H1 (cell line): ENCODE measurements around the gene ETV1. TPM values are rescaled to one million over a fixed set of nuclear protein-coding genes. Genes with fewer than 3 reads are reported as not detected.

Experiments
- CTCF ChIA-PET: fragments of 300-600 bp; sonication (Branson Sonifier 250); formaldehyde crosslinking; loops from one replicate; lab custom pipeline; 2021; ENCODE audit not compliant: partially characterized antibody; lab: Charles Lee
- POLR2A ChIA-PET: fragments of 300-600 bp; sonication (Branson Sonifier 250); formaldehyde crosslinking; loops from one replicate; lab custom pipeline; 2021; ENCODE audit warnings: inconsistent platforms; ENCODE audit not compliant: partially characterized antibody; lab: Charles Lee
- DNase-seq, 2 experiments: peaks; one replicate each; pipeline versions ENCODE4 v3.0.0 to v3.0.0-alpha.2; 2010 to 2022; ENCODE audit warnings: low spot score in 2 of 2, low read depth in 1 of 2, mixed read lengths in 1 of 2
- FAIRE-seq: peaks from 2 replicates; lab custom pipeline; 2011; peaks lifted over from hg19 to GRCh38; lab: Jason Lieb, UNC
- H2AFZ ChIP-seq: 2 replicates; pipeline ENCODE4 v1.8.1; 2012; ENCODE audit warnings: low read length, inconsistent platforms
- H2AK5ac ChIP-seq: 2 replicates; pipeline ENCODE4 v1.6.1; 2013; ENCODE audit warnings: low read depth, low read length
- H2BK120ac ChIP-seq: replicated peaks from 2 replicates; pipeline ENCODE3; 2013; ENCODE audit warnings: low read depth, low read length, inconsistent platforms
- H2BK12ac ChIP-seq: 2 replicates; pipeline ENCODE4 v1.6.1; 2013; ENCODE audit warnings: low read depth, low read length
- H2BK15ac ChIP-seq: 2 replicates; pipeline ENCODE4 v1.6.1; 2013; ENCODE audit warnings: low read length
- H2BK20ac ChIP-seq: 2 replicates; pipeline ENCODE4 v1.6.1; 2013; ENCODE audit warnings: low read length
- H2BK5ac ChIP-seq: 2 replicates; pipeline ENCODE4 v1.6.1; 2013; ENCODE audit warnings: low read depth, low read length
- H3K14ac ChIP-seq: 2 replicates; pipeline ENCODE4 v1.6.1; 2013; ENCODE audit warnings: inconsistent platforms; ENCODE audit not compliant: insufficient read length
- H3K18ac ChIP-seq: 2 replicates; pipeline ENCODE4 v1.6.1; 2013; ENCODE audit warnings: low read length; ENCODE audit errors: extremely low read depth
- H3K23ac ChIP-seq: 2 replicates; pipeline ENCODE4 v1.6.1; 2013; ENCODE audit warnings: inconsistent platforms; ENCODE audit not compliant: insufficient read length
- H3K23me2 ChIP-seq: 2 replicates; pipeline ENCODE4 v1.6.1; 2013; ENCODE audit warnings: low read depth, low read length
- H3K27ac ChIP-seq: 2 replicates; pipeline ENCODE4 v1.6.1; 2011; ENCODE audit warnings: low read depth, low read length, inconsistent platforms
- H3K27me3 ChIP-seq, 4 experiments: replicated peaks in 1 of 4; 1 replicate in 1 of 4; 2 replicates in 3 of 4; pipeline versions ENCODE4 v1.6.1 to v1.8.1; 2011 to 2013; ENCODE audit warnings: low read length in 3 of 4, mild to moderate bottlenecking in 3 of 4, inconsistent platforms in 2 of 4, mixed read lengths in 2 of 4, moderate library complexity in 1 of 4; ENCODE audit not compliant: control insufficient read depth in 3 of 4, insufficient read depth in 3 of 4; ENCODE audit errors: extremely low read depth in 1 of 4
- H3K36me3 ChIP-seq, 4 experiments: 2 replicates each; pipeline versions ENCODE4 v1.6.1 to v1.8.1; 2011 to 2013; ENCODE audit warnings: mild to moderate bottlenecking in 4 of 4, low read length in 3 of 4, moderate library complexity in 2 of 4, control low read depth in 1 of 4, inconsistent platforms in 1 of 4; ENCODE audit not compliant: insufficient read depth in 4 of 4, control insufficient read depth in 2 of 4
- H3K4ac ChIP-seq: replicated peaks from 2 replicates; pipeline ENCODE3; 2013; ENCODE audit warnings: low read length, low read depth, mixed read lengths, inconsistent platforms; ENCODE audit not compliant: insufficient read length
- H3K4me1 ChIP-seq, 4 experiments: replicated peaks in 1 of 4; 1 replicate in 1 of 4; 2 replicates in 3 of 4; pipeline versions ENCODE4 v1.6.1 to v1.8.1; 2011 to 2013; ENCODE audit warnings: low read length in 3 of 4, inconsistent platforms in 2 of 4, mixed read lengths in 1 of 4; ENCODE audit not compliant: insufficient read depth in 4 of 4, control insufficient read depth in 3 of 4
- H3K4me2 ChIP-seq, 2 experiments: 2 replicates each; pipeline versions ENCODE4 v1.6.1 to v1.8.1; 2011 to 2013; ENCODE audit warnings: low read depth in 2 of 2, low read length in 2 of 2, control low read depth in 1 of 2, inconsistent platforms in 1 of 2, mild to moderate bottlenecking in 1 of 2; ENCODE audit not compliant: insufficient read depth in 1 of 2
- H3K4me3 ChIP-seq, 4 experiments: fragments of 200-600, 300-600 bp in 1 of 4; sonication (generic), shearing (Covaris generic), sonication (Bioruptor Twin) in 1 of 4; 2 replicates each; pipeline versions ENCODE4 v1.5.1 to v1.8.1; 2011 to 2016; ENCODE audit warnings: low read length in 4 of 4, low read depth in 3 of 4, control low read depth in 2 of 4, inconsistent platforms in 2 of 4, mild to moderate bottlenecking in 2 of 4, mixed read lengths in 1 of 4, moderate library complexity in 1 of 4; ENCODE audit not compliant: insufficient read depth in 2 of 4; ENCODE audit errors: extremely low read depth in 1 of 4
- H3K56ac ChIP-seq: replicated peaks from 2 replicates; pipeline ENCODE3; 2013; ENCODE audit warnings: low read depth, mild to moderate bottlenecking, mixed read lengths, low read length, inconsistent platforms; ENCODE audit not compliant: insufficient read length
- H3K79me1 ChIP-seq: 2 replicates; pipeline ENCODE4 v1.6.1; 2013; ENCODE audit warnings: low read depth, low read length, control low read depth
- H3K79me2 ChIP-seq, 2 experiments: 2 replicates each; pipeline versions ENCODE4 v1.6.1 to v1.8.1; 2012 to 2013; ENCODE audit warnings: low read length in 2 of 2, mild to moderate bottlenecking in 2 of 2, inconsistent platforms in 1 of 2; ENCODE audit not compliant: insufficient read depth in 2 of 2, control insufficient read depth in 1 of 2
- H3K9ac ChIP-seq, 4 experiments: replicated peaks in 1 of 4; 1 replicate in 1 of 4; 2 replicates in 3 of 4; pipeline versions ENCODE4 v1.6.1 to v1.8.1; 2011 to 2013; ENCODE audit warnings: low read depth in 3 of 4, low read length in 3 of 4, control low read depth in 2 of 4, mild to moderate bottlenecking in 2 of 4, moderate library complexity in 2 of 4, inconsistent platforms in 1 of 4; ENCODE audit errors: extremely low read depth in 1 of 4
- H3K9me3 ChIP-seq, 2 experiments: 2 replicates each; pipeline versions ENCODE4 v1.6.1 to v1.8.1; 2012 to 2013; ENCODE audit warnings: mild to moderate bottlenecking in 2 of 2, moderate library complexity in 2 of 2, control low read depth in 1 of 2, inconsistent platforms in 1 of 2, low read depth in 1 of 2, low read length in 1 of 2, mixed read lengths in 1 of 2; ENCODE audit not compliant: insufficient read depth in 2 of 2
- H4K20me1 ChIP-seq, 2 experiments: replicated peaks in 1 of 2; 2 replicates each; pipeline versions ENCODE3 to v1.8.1; 2011 to 2013; ENCODE audit warnings: inconsistent platforms in 2 of 2, low read length in 2 of 2, mild to moderate bottlenecking in 1 of 2; ENCODE audit not compliant: insufficient read depth in 2 of 2, control insufficient read depth in 1 of 2
- H4K5ac ChIP-seq: 2 replicates; pipeline ENCODE4 v1.6.1; 2013; ENCODE audit warnings: low read length, low read depth, mixed read lengths, inconsistent platforms; ENCODE audit not compliant: insufficient read length
- H4K8ac ChIP-seq: 2 replicates; pipeline ENCODE4 v1.8.0; 2013; ENCODE audit warnings: mild to moderate bottlenecking, moderate library complexity, low read length, inconsistent platforms; ENCODE audit not compliant: insufficient read depth; ENCODE audit errors: extremely low read depth
- H4K91ac ChIP-seq: replicated peaks from 2 replicates; pipeline ENCODE3; 2013; ENCODE audit warnings: low read length, mixed read lengths, inconsistent platforms; ENCODE audit not compliant: insufficient read length
- CBX8 ChIP-seq: fragments of 300-800, 300-1000 bp; sonication (generic); IDR thresholded peaks from 2 replicates; pipeline ENCODE4 v1.7.1; 2016; ENCODE audit warnings: low read depth, low read length, borderline replicate concordance
- FOSL1 ChIP-seq: IDR thresholded peaks from 2 replicates; pipeline ENCODE4 v1.6.1; 2011; ENCODE audit warnings: mild to moderate bottlenecking, low read depth, low read length, moderate library complexity; ENCODE audit not compliant: insufficient read depth
- NRF1 ChIP-seq: IDR thresholded peaks from 2 replicates; pipeline ENCODE4 v1.6.1; 2011; ENCODE audit warnings: mild to moderate bottlenecking, low read depth, low read length, improper control_type of control experiment
- PHF8 ChIP-seq: fragments of 200-600 bp; sonication (generic); conservative IDR thresholded peaks from 2 replicates; pipeline ENCODE4 v1.7.1; 2012; ENCODE audit warnings: low read depth, mild to moderate bottlenecking, inconsistent platforms, low read length, moderate library complexity
- POLR2AphosphoS5 ChIP-seq: IDR thresholded peaks from 2 replicates; pipeline ENCODE4 v1.6.1; 2011; ENCODE audit warnings: low read depth, low read length
- RBBP5 ChIP-seq: IDR thresholded peaks from 2 replicates; pipeline ENCODE4 v1.7.1; 2012; ENCODE audit warnings: low read depth, mild to moderate bottlenecking, inconsistent platforms, low read length, moderate library complexity, borderline replicate concordance
- RFX5 ChIP-seq: IDR thresholded peaks from 2 replicates; pipeline ENCODE4 v1.6.1; 2011; ENCODE audit warnings: low read depth, low read length, improper control_type of control experiment, borderline replicate concordance
- RXRA ChIP-seq: IDR thresholded peaks from 2 replicates; pipeline ENCODE4 v1.6.1; 2011; ENCODE audit warnings: low read depth, mild to moderate bottlenecking, low read length, moderate library complexity; ENCODE audit not compliant: insufficient read depth
- SIN3A ChIP-seq, 2 experiments: IDR thresholded peaks in 1 of 2; conservative IDR thresholded peaks in 1 of 2; 2 replicates each; pipeline ENCODE4 v1.6.1; 2011 to 2012; ENCODE audit warnings: low read length in 2 of 2, improper control_type of control experiment in 1 of 2, low read depth in 1 of 2, mild to moderate bottlenecking in 1 of 2
- SIRT6 ChIP-seq: IDR thresholded peaks from one replicate; pipeline ENCODE4 v1.7.1; 2012; ENCODE audit warnings: low read length, inconsistent platforms
- SRF ChIP-seq: IDR thresholded peaks from 2 replicates; pipeline ENCODE4 v1.6.1; 2011; ENCODE audit warnings: mild to moderate bottlenecking, low read depth, low read length, moderate library complexity
- TAF1 ChIP-seq: IDR thresholded peaks from 2 replicates; pipeline ENCODE4 v1.6.1; 2011; ENCODE audit warnings: mild to moderate bottlenecking, low read depth, low read length
- YY1 ChIP-seq: IDR thresholded peaks from 2 replicates; pipeline ENCODE4 v1.6.1; 2011; ENCODE audit warnings: low read depth, mild to moderate bottlenecking, low read length
- WGBS, 2 experiments: shearing (Covaris generic) in 1 of 2; methylation state at CpG; one replicate each; pipeline versions ENCODE4 v1.1.6 to v1.1.7; 2013 to 2015; ENCODE audit warnings: low lambda C conversion rate in 2 of 2, mixed read lengths in 2 of 2, inconsistent platforms in 1 of 2, low coverage in 1 of 2, missing lambda C conversion rate in 1 of 2; ENCODE audit not compliant: insufficient replicate concordance in 2 of 2, insufficient coverage in 1 of 2, insufficient read length in 1 of 2; ENCODE audit errors: extremely low coverage in 1 of 2, missing lambda C conversion rate in 1 of 2; 5-methylcytosine and 5-hydroxymethylcytosine counted together
- polyA plus RNA-seq, 7 experiments: library from polyadenylated mRNA; depleted of rRNA in 3 of 7; stranded (reverse) in 5 of 7; unstranded in 2 of 7; fragments of >200 nt in 5 of 7; fragments of 200-250 nt in 2 of 7; gene quantifications; 1 replicate in 5 of 7; 2 replicates in 1 of 7; 4 replicates in 1 of 7; pipeline versions ENCODE4 v1.2.1 to v1.2.3, GENCODE V29; 2011 to 2013; ENCODE audit warnings: missing spikeins in 2 of 7, mixed read lengths in 2 of 7
- total RNA-seq: library from RNA; stranded (reverse); fragmentation: NEBNext Ultra II Directional; extraction: Animal tissue kit (Norgen Biotek cat#: 25700); gene quantifications from 2 replicates; pipeline ENCODE4 v1.2.1, GENCODE V29; 2021
- TF ChIP-seq, protein P1 (sequence below): IDR thresholded peaks from 2 replicates; pipeline ENCODE4 v1.6.1; 2011; ENCODE audit warnings: low read depth, mild to moderate bottlenecking, low read length; ENCODE audit not compliant: insufficient read depth

ETV1 gene
- total and polyA plus RNA-seq, 2 of the 8 experiments (the other 6 are each of a cell fraction or from before 2014, with no cell fraction given): 58.3 to 91.2 TPM

DNA sequence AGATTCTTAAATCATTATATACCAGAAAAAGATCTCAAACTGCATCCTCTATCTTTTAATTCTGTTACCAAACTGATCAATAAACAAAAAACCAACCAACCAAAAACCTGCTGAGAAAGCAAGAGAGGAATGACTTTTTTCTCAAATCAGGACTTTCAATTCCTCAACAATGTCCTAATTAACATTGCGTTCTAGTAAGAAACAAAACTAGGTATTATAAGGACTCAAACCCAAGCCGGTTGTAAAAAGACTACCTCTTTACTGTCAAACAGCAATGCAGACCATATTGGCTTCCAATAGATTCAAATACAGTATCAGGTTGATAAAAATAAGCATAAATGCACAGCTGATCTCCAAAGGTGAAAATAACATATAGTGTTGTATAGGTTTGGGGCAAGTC lies 57.3 kb downstream of the ETV1 start:
- ChIA-PET CTCF (interaction anchor here (0.9 kb wide), 1 partner anchor 8 kb away, joined by 4 read pairs; no protein-coding TSS in a partner anchor), POLR2A (no interaction called here)
- H4K8ac ChIP-seq: no peak overlapping the region
- no peaks in the 10 kb centered on the region for H3K79me2 ChIP-seq
- no peak overlapping the region for H4K5ac ChIP-seq
- H3K4me3 ChIP-seq: no peak overlapping the region
- H3K9ac ChIP-seq: no peak overlapping the region
- H3K27ac ChIP-seq: no peak overlapping the region
- H3K9me3 ChIP-seq: no peaks in the 10 kb centered on the region
- no peak overlapping the region for H2BK120ac ChIP-seq
- H4K91ac ChIP-seq: no peak overlapping the region
- H3K23me2 ChIP-seq: no peaks in the 10 kb centered on the region
- H3K4ac ChIP-seq: no peak overlapping the region
- no peak overlapping the region for H3K18ac ChIP-seq
- no peak overlapping the region for H3K14ac ChIP-seq
- DNase-seq (no peak), FAIRE-seq (no peak)
- peaks cover 4 to 30% (median 18%) of the 10 kb centered on the region in 4 experiments; a peak in 6 of 8 replicates for H3K36me3 ChIP-seq
- no peak overlapping the region for H2BK15ac ChIP-seq
- no peak overlapping the region for H3K56ac ChIP-seq
- WGBS, 2 experiments: 87% methylated on average over 2 of the region's 2 CpGs; no CpG with 5 or more reads in 1 of the 2 experiments
- H2AK5ac ChIP-seq: no peak overlapping the region
- H2BK5ac ChIP-seq: no peak overlapping the region
- H3K79me1 ChIP-seq: no peaks in the 10 kb centered on the region
- no peaks in the 10 kb centered on the region for H3K27me3 ChIP-seq
- H3K23ac ChIP-seq: no peak overlapping the region
- H4K20me1 ChIP-seq: no peaks in the 10 kb centered on the region
- H2AFZ ChIP-seq: no peak overlapping the region
- no peak overlapping the region for H3K4me2 ChIP-seq
- H2BK20ac ChIP-seq: no peak overlapping the region
- no peak overlapping the region for H2BK12ac ChIP-seq
- no peaks in the 10 kb centered on the region for H3K4me1 ChIP-seq
- TF ChIP-seq RBBP5: no peak
- TF ChIP-seq FOSL1: no peak
- no peak for TF ChIP-seq SIN3A (conservative IDR thresholded peaks at IDR 0.05 in 1 of 2, IDR thresholded peaks at IDR 0.05 in 1 of 2; ENCODE audit: low read depth in 1 of 2, low read length in 2 of 2)
- TF ChIP-seq NRF1: no peak
- no peak for TF ChIP-seq TAF1
- TF ChIP-seq RXRA: no peak
- no peak for TF ChIP-seq POLR2AphosphoS5
- TF ChIP-seq SRF: no peak
- TF ChIP-seq PHF8: no peak
- TF ChIP-seq CBX8: no peak
- no peak for TF ChIP-seq RFX5
- no peak for TF ChIP-seq SIRT6
- TF ChIP-seq, protein P1, sequence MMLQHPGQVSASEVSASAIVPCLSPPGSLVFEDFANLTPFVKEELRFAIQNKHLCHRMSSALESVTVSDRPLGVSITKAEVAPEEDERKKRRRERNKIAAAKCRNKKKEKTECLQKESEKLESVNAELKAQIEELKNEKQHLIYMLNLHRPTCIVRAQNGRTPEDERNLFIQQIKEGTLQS: no peak
- TF ChIP-seq YY1: no peak
